Ishikawa (cell line): ENCODE data around the gene SNTG2.

Source experiments
- CEBPB ChIP-seq: IDR thresholded peaks from 2 replicates; pipeline ENCODE4 v1.6.1; 2012
- CREB1 ChIP-seq: IDR thresholded peaks from 2 replicates; pipeline ENCODE4 v1.6.1; 2012; ENCODE audit warnings: low read depth
- EP300 ChIP-seq: IDR thresholded peaks from 2 replicates; pipeline ENCODE4 v1.6.1; 2012; ENCODE audit warnings: borderline replicate concordance
- NFIC ChIP-seq: IDR thresholded peaks from 2 replicates; pipeline ENCODE4 v1.6.1; 2012
- RAD21 ChIP-seq: IDR thresholded peaks from 2 replicates; pipeline ENCODE4 v1.6.1; 2012; ENCODE audit warnings: low read depth
- TAF1 ChIP-seq: IDR thresholded peaks from 2 replicates; pipeline ENCODE4 v1.6.1; 2012; ENCODE audit warnings: low read depth, mild to moderate bottlenecking
- TCF12 ChIP-seq: IDR thresholded peaks from 2 replicates; pipeline ENCODE4 v1.6.1; 2012; ENCODE audit warnings: low read depth
- YY1 ChIP-seq: IDR thresholded peaks from 2 replicates; pipeline ENCODE4 v1.6.1; 2012; ENCODE audit warnings: low read depth
- ZBTB7A ChIP-seq: IDR thresholded peaks from 2 replicates; pipeline ENCODE4 v1.6.1; 2012; ENCODE audit warnings: low read depth
- TF ChIP-seq, protein P1 (sequence below): IDR thresholded peaks from 2 replicates; pipeline ENCODE4 v1.6.1; 2012; ENCODE audit warnings: low read depth, mild to moderate bottlenecking
- TF ChIP-seq, protein P2 (sequence below): IDR thresholded peaks from 2 replicates; pipeline ENCODE4 v1.6.1; 2012

GRCh38 chr2:951224-952006 lies 766 bp downstream of the SNTG2 start:
- TF ChIP-seq, protein P1, sequence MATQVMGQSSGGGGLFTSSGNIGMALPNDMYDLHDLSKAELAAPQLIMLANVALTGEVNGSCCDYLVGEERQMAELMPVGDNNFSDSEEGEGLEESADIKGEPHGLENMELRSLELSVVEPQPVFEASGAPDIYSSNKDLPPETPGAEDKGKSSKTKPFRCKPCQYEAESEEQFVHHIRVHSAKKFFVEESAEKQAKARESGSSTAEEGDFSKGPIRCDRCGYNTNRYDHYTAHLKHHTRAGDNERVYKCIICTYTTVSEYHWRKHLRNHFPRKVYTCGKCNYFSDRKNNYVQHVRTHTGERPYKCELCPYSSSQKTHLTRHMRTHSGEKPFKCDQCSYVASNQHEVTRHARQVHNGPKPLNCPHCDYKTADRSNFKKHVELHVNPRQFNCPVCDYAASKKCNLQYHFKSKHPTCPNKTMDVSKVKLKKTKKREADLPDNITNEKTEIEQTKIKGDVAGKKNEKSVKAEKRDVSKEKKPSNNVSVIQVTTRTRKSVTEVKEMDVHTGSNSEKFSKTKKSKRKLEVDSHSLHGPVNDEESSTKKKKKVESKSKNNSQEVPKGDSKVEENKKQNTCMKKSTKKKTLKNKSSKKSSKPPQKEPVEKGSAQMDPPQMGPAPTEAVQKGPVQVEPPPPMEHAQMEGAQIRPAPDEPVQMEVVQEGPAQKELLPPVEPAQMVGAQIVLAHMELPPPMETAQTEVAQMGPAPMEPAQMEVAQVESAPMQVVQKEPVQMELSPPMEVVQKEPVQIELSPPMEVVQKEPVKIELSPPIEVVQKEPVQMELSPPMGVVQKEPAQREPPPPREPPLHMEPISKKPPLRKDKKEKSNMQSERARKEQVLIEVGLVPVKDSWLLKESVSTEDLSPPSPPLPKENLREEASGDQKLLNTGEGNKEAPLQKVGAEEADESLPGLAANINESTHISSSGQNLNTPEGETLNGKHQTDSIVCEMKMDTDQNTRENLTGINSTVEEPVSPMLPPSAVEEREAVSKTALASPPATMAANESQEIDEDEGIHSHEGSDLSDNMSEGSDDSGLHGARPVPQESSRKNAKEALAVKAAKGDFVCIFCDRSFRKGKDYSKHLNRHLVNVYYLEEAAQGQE: no peak
- TF ChIP-seq CREB1: no peak
- TF ChIP-seq ZBTB7A: no peak
- TF ChIP-seq RAD21: no peak
- no peak for TF ChIP-seq EP300
- no peak for TF ChIP-seq TAF1
- TF ChIP-seq YY1: no peak
- no peak for TF ChIP-seq TCF12
- TF ChIP-seq CEBPB: no peak
- TF ChIP-seq, protein P2, sequence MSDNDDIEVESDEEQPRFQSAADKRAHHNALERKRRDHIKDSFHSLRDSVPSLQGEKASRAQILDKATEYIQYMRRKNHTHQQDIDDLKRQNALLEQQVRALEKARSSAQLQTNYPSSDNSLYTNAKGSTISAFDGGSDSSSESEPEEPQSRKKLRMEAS: no peak
- no peak for TF ChIP-seq NFIC
